Loucy (cell line): ENCODE results near the gene MEIS1.

ENCODE experiments used
- H2AFZ ChIP-seq: fragments of 200-600 bp; sonication (generic); 2 replicates; pipeline ENCODE4 v1.6.0; 2016; ENCODE audit warnings: antibody characterized with exemption, mild to moderate bottlenecking, low read length, moderate library complexity
- H3F3A ChIP-seq: fragments of 200-600 bp; 2 replicates; pipeline ENCODE4 v1.6.0; 2016; ENCODE audit warnings: antibody characterized with exemption, low read depth, mild to moderate bottlenecking
- H3K27me3 ChIP-seq: fragments of 200-600 bp; sonication (generic); 2 replicates; pipeline ENCODE4 v1.6.1; 2014; ENCODE audit warnings: low read length, mild to moderate bottlenecking; ENCODE audit not compliant: insufficient read depth, poor library complexity, severe bottlenecking
- H3K36me3 ChIP-seq: fragments of 200-600 bp; sonication (generic); 2 replicates; pipeline ENCODE4 v1.6.1; 2016; ENCODE audit warnings: low read length; ENCODE audit not compliant: insufficient read depth
- H3K4me1 ChIP-seq: fragments of 200-600 bp; sonication (generic); 2 replicates; pipeline ENCODE4 v1.5.1; 2014; ENCODE audit warnings: low read length, mild to moderate bottlenecking; ENCODE audit not compliant: insufficient read depth, poor library complexity, severe bottlenecking
- H3K4me2 ChIP-seq: fragments of 200-600 bp; sonication (generic); 2 replicates; pipeline ENCODE4 v1.6.0; 2014; ENCODE audit warnings: antibody characterized with exemption, low read length, low read depth, mild to moderate bottlenecking; ENCODE audit not compliant: poor library complexity, severe bottlenecking
- H3K4me3 ChIP-seq: fragments of 200-600 bp; sonication (generic); 2 replicates; pipeline ENCODE4 v1.5.1; 2014; ENCODE audit warnings: low read length, mild to moderate bottlenecking, mixed read lengths; ENCODE audit not compliant: poor library complexity, severe bottlenecking
- H3K79me2 ChIP-seq: fragments of 200-600 bp; sonication (generic); 2 replicates; pipeline ENCODE4 v1.6.1; 2014; ENCODE audit warnings: low read length; ENCODE audit not compliant: insufficient read depth
- H3K9ac ChIP-seq: fragments of 200-600 bp; sonication (generic); 2 replicates; pipeline ENCODE4 v1.6.0; 2014; ENCODE audit warnings: mild to moderate bottlenecking, low read depth, low read length, moderate library complexity; ENCODE audit not compliant: poor library complexity, severe bottlenecking
- H3K9me2 ChIP-seq: fragments of 200-600 bp; sonication (generic); replicated peaks from 2 replicates; pipeline ENCODE4 v1.6.1; 2016; ENCODE audit warnings: low read depth, low read length, mixed read lengths
- H3K9me3 ChIP-seq: fragments of 200-600 bp; sonication (generic); 2 replicates; pipeline ENCODE4 v1.6.1; 2014; ENCODE audit warnings: mild to moderate bottlenecking, antibody characterized with exemption, low read length, low read depth; ENCODE audit not compliant: insufficient read depth
- H4K20me1 ChIP-seq: fragments of 200-600 bp; sonication (generic); 2 replicates; pipeline ENCODE4 v1.6.0; 2014; ENCODE audit warnings: antibody characterized with exemption, low read length, mild to moderate bottlenecking; ENCODE audit not compliant: insufficient read depth, poor library complexity, severe bottlenecking
- EZH2phosphoT487 ChIP-seq: fragments of 200-600 bp; IDR thresholded peaks from 2 replicates; pipeline ENCODE4 v1.6.1; 2018; ENCODE audit warnings: antibody characterized with exemption, mild to moderate bottlenecking, moderate library complexity, borderline replicate concordance
- TF ChIP-seq, protein P1 (sequence below): fragments of 200-600 bp; sonication (generic); conservative IDR thresholded peaks from 2 replicates; pipeline ENCODE4 v1.5.1; 2014; ENCODE audit warnings: mild to moderate bottlenecking, antibody characterized with exemption, low read length

The MEIS1 gene

DNA sequence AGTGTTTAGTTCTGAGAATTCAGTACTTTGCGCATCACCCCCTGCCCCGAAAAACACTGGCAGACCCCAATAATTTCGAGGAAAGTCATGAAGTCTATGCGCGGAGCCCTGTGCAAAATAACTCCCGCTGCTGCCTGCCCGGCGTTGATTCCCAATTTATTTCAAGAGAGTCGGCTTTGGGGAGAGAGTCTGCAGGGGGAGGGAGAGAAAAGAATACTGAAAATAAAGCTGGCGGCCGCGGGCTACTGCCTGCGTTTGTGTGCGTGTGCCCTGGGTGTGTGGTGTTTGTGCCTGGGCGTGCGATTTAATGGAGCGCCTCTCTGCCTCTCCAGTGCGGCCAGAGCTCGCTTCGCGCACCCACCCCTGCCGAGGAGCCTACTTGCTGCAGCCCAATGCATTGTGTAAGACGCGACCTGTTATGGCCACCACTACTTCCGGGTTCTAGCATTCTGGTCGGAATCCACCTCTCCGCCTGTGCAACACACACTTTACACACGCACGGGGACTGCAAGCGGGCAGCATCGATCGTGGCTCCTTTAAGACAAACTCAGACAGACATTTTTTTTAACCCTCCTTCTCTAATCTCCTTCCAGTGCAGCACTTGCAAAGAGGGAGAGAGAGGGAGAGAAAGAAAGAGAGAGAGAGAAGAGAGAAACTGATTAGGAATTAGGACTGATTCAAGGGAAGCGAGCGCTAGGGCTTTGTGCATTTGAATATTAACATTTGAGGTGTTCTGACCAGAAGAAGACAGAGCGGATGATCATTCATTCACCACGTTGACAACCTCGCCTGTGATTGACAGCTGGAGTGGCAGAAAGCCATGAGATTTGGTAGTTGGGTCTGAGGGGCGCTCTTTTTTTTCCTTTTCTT is at the start of gene MEIS1:
MEIS1 (plus strand) TSS at position 447 of the 870 bp plus-strand sequence. CDS start 732 bp downstream, outside the sequence.
- H3K27me3 ChIP-seq = no peaks in the 10 kb centered on the region
- no peak within 1 kb of the TSS for H3K4me2 ChIP-seq
- no peaks in the 10 kb centered on the region for H3K79me2 ChIP-seq
- H3K4me3 ChIP-seq = no peak within 1 kb of the TSS
- H3K9me3 ChIP-seq = no peaks in the 10 kb centered on the region
- no peak within 1 kb of the TSS; the same call in 1 of the 2 replicates for H2AFZ ChIP-seq
- no peaks in the 10 kb centered on the region for H3K9me2 ChIP-seq
- no peaks in the 10 kb centered on the region for H4K20me1 ChIP-seq
- no peak within 1 kb of the TSS for H3K9ac ChIP-seq
- no peaks in the 10 kb centered on the region for H3K36me3 ChIP-seq
- no peak for TF ChIP-seq EZH2phosphoT487
- TF ChIP-seq, protein P1, sequence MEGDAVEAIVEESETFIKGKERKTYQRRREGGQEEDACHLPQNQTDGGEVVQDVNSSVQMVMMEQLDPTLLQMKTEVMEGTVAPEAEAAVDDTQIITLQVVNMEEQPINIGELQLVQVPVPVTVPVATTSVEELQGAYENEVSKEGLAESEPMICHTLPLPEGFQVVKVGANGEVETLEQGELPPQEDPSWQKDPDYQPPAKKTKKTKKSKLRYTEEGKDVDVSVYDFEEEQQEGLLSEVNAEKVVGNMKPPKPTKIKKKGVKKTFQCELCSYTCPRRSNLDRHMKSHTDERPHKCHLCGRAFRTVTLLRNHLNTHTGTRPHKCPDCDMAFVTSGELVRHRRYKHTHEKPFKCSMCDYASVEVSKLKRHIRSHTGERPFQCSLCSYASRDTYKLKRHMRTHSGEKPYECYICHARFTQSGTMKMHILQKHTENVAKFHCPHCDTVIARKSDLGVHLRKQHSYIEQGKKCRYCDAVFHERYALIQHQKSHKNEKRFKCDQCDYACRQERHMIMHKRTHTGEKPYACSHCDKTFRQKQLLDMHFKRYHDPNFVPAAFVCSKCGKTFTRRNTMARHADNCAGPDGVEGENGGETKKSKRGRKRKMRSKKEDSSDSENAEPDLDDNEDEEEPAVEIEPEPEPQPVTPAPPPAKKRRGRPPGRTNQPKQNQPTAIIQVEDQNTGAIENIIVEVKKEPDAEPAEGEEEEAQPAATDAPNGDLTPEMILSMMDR = no peak
- H3F3A ChIP-seq = no peaks in the 10 kb centered on the region
- no peaks in the 10 kb centered on the region for H3K4me1 ChIP-seq

DNA sequence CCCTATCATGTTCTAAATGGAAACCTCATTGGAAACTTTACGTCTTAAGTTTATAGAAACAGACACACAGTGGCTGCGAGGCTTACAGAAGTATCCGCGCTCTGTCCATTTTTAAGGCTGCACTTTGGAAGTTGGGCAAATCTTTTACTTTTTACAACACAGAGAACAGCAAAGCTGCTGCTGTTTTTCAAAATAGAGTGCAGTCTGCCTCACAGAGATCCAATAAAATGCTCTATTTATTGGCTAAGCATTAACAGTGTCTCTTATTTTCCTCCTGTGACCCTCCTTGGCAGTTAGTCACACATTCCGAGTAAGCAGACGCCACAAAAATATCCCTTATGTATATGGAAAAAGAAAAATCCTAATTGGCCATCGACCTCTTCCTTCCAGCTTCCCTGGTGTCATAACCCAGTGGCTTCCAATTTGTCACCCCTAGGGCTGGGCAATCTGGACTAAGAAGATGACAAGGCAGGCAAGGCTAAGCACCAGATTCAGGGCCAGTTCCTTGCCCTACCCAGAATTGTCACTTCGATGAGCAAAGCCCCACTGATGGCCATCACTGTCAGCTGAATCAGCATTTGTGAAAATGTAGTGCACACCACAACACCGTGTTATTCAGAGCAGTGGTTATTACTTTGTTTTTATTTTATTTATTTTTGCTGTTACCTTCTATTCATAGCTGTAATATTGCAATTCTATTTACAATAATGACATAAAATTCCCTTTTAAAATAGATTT is 47.7 kb upstream of the MEIS1 start:
- H3K4me1 ChIP-seq = no peaks in the 10 kb centered on the region
- no peaks in the 10 kb centered on the region for H3K27me3 ChIP-seq
- H3K4me3 ChIP-seq = no peak overlapping the region
- no peak overlapping the region for H3K9ac ChIP-seq
- no peaks in the 10 kb centered on the region for H3K9me3 ChIP-seq
- H2AFZ ChIP-seq = no peak overlapping the region
- no peaks in the 10 kb centered on the region for H3F3A ChIP-seq
- H3K79me2 ChIP-seq = no peaks in the 10 kb centered on the region
- H3K36me3 ChIP-seq = no peaks in the 10 kb centered on the region
- H4K20me1 ChIP-seq = no peaks in the 10 kb centered on the region
- no peak overlapping the region for H3K4me2 ChIP-seq
- no peak for TF ChIP-seq EZH2phosphoT487
- TF ChIP-seq, protein P1 = no peak
- no peaks in the 10 kb centered on the region for H3K9me2 ChIP-seq

DNA sequence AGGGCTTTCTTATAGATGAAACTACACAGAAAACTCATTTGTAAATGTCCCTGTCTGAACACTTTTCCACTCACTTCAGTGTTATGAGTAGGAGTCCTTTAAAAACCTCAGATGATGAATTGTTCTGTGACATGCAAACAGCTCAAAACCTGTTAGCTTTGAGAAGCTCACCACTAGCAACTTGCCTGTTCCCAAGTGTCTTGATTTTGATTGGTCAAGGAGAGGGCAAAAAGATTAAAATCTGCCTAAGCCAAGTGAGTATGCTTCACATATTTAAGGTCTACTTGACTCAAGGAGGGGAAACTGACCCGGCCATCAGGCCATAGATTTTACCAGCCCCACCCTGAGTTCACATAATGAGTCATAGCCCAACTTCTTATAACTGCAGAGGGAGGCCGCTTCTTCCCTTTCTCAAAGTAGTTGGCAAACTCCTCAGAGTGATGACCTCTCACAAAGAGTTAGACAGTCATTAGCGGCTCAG is 45.2 kb upstream of the MEIS1 start:
- Histone ChIP-seq H3K36me3 (no peaks in the 10 kb centered on the region), H3K4me3 (no peak overlapping the region), H3K27me3 (no peaks in the 10 kb centered on the region), H3K9me3 (no peaks in the 10 kb centered on the region), H2AFZ (no peak overlapping the region), H3K79me2 (no peaks in the 10 kb centered on the region), H3F3A (no peaks in the 10 kb centered on the region), H3K4me2 (no peak overlapping the region), H4K20me1 (no peaks in the 10 kb centered on the region), H3K9ac (no peak overlapping the region), H3K4me1 (no peaks in the 10 kb centered on the region), H3K9me2 (no peaks in the 10 kb centered on the region)
- TF ChIP-seq, protein P1 = no peak
- TF ChIP-seq EZH2phosphoT487 = no peak
